Left renal cortex interstitium (tissue), 4 donors: ENCODE measurements around the gene DENND5A. TPM values are rescaled to one million over a fixed set of nuclear protein-coding genes. Genes with fewer than 3 reads are reported as not detected.

Source experiments
- DNase-seq, 4 donors: peaks; one replicate each; pipeline ENCODE4 v3.0.0-alpha.2; 2013; ENCODE audit warnings: low read depth in 4 of 4, low spot score in 2 of 4, missing footprints in 1 of 4
- polyA plus RNA-seq, 4 donors: library from polyadenylated mRNA; unstranded; fragments of 120-200 nt; gene quantifications; one replicate each; pipeline ENCODE4 v1.2.1, GENCODE V29; 2013; ENCODE audit not compliant: insufficient read length in 4 of 4

DENND5A gene
- polyA plus RNA-seq, result 10 to 100 TPM; 77.9 to 98.5 (median 92.7) TPM

DNA sequence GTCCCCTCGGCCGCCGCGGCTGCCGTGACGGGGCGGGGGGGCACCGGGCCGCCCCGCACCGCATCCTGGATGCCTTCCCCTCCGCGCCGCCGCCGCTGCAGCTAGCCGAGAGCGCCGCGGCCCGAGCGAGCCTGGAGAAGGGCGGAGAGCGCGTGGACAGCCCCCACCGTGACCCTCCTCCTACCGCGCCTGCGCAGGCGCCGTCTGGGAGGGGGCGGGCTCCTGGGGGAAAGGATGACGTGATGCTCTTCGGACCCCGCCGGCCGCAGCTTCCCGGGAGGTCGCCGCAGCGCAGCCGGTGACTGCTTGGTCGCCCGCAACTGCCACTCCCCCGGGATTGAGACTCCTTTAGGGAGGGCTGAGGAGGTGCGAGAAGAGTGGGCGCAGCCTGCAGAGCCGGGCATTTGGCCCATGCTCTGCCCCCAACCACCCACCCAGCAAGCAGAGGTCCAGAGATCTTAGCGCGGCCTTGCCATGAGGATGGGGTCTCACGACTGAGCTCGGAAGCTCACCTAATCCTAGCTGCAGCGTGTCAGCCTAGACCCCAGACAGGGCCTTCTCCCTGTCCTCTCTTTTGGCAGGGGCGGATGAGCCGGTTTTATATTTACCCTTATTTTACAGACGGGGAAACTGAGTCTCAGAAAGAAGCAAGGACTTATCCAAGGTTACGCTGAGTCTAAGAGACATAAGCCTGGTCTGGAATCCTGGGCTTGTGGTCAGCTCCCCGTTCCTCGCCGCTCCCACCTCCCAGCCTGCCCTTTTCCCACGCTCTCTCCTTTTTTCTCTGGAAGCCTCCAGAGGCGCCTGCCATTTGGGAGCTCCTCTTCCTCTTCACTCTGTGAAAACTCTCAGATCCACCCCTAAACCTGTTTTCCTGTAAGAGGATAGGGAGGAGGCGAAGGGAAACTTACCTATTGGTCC, at the start of gene DENND5A:
Gene DENND5A, minus strand, starts transcription at position 140 of the 921 bp plus-strand sequence. CDS start 281 bp downstream, outside the sequence.
- DNase-seq, result peak; percentile 52 to 85 (median 83)

GRCh38 chr11:9314291-9315077, 49.3 kb upstream of the DENND5A start, which contains the start of gene TMEM41B:
Gene TMEM41B (minus strand): TSS chr11:9314593. CDS start chr11:9314441, 152 bp downstream.
- DNase-seq, result peak; percentile 90 to 96 (median 92)

- DNase-seq, result peak; percentile 18 to 34 (median 32)
Measured at GRCh38 chr11:9313648-9314290, 48.6 kb upstream of the DENND5A start.

- DNase-seq, result no peak
Measured at GRCh38 chr11:9310485-9311090, 45.4 kb upstream of the DENND5A start.

DNA sequence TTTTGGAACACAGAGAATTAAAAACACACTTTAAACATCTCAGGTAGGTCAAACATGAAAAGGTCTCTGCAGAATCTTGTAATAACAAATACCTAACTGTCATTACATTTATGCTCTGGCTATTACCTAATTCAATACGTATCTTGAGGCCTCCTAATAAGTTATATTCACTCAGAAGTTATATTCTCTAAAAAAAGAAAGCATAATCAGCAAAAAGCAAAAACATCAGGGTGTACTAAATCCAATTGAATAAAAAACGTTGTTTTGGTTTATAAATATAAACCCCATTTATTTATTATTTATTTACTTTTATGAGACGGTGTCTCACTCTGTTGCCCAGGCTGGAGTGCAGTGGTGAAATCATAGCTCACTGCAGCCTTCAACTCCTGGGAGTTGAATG, 39.0 kb upstream of the DENND5A start:
- DNase-seq, result no peak

DNA sequence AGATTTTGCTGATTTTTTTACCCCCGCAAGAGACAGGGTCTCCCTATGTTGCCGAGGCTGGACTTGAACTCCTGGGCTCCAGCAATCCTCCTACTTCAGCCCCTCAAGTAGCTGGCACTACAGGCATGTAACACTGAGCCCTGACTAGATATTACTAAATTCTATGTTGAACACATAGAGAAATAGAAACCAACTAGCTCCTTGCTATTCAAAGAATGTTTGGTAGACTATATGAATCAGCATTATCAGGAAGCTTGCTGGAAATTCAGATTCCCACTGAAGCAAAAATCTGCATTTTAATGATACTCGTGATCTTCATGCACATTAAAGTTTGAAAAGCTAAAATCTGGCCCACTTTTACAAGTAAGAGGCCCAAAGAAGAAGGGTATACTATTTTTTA, 37.3 kb upstream of the DENND5A start:
- no peak for DNase-seq

DNA sequence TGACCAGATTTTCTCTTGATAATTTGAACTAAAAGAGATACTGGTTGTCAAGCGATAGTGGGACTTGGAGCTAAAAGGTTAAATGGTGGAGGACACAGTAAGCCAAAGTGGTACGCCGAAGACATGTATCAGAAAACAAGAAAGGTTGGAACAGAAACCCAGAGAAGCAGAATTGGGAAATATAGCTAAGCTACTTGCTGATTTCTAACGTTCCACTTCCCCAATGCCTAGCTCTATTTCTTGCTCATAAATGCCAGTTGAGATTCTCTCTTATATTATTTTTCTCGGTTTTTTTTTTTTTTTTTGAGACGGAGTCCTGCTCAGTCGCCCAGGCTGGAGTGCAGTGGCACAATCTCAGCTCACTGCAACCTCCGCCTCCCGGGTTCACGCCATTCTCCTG, 36.6 kb upstream of the DENND5A start:
- DNase-seq, result no peak

DNA sequence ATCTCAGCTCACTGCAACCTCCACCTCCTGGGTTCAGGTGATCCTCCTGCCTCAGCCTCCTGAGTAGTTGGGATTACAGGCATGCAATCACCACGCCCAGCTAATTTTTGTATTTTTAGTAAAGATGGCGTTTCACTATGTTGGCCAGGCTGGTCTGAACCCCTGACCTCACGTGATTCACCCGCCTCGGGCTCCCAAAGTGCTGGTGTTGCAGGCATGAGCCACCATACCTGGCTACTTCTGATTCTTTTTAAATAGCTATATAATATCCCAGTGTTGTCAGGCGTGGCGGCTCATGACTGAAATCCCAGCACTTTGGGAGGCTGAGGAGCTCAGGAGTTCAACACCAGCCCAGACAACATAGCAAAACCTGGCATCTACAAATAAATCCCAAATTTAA, 28.5 kb upstream of the DENND5A start:
- DNase-seq, result no peak

GRCh38 chr11:9285850-9286587, 20.9 kb upstream of the DENND5A start:
- no peak for DNase-seq

GRCh38 chr11:9280655-9281301, 15.6 kb upstream of the DENND5A start:
- no peak for DNase-seq

GRCh38 chr11:9277176-9277575, 12.0 kb upstream of the DENND5A start:
- no peak for DNase-seq

GRCh38 chr11:9276571-9276970, 11.4 kb upstream of the DENND5A start:
- no peak for DNase-seq

- no peak for DNase-seq
Measured at GRCh38 chr11:9274499-9275258, 9.5 kb upstream of the DENND5A start.

GRCh38 chr11:9273376-9274336, 8.5 kb upstream of the DENND5A start:
- DNase-seq, result no peak

DNA sequence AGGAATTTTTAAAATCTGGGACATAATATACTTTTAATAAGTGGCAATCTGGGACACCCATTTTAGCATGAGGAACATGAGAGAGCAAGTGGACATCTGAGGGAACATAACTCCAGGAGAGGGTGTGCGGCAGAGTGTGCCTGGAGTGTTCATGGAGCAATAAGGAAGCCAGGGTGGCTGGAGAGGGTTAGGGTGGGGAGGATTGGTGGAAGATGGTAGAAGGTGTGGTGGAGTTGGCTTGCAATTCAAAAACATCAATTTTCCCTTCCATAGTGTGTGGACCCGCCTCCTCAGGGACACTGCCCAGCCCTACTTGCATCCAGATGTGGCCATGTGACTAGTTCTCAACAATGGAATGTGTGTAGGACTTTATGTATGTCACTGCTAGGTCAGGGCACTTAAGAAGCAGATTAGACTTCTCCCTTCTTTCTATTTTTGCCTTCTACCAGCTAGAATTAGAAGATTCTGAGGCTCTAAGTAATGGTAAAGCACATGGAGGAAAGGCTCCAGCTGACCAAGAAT, 4.4 kb upstream of the DENND5A start:
- no peak for DNase-seq

GRCh38 chr11:9267680-9268079, 2.5 kb upstream of the DENND5A start:
- no peak for DNase-seq

- no peak for DNase-seq
Measured at GRCh38 chr11:9266926-9267325, 1.8 kb upstream of the DENND5A start.
